ENCODE results near the gene GAS7. TPM values are rescaled to one million over a fixed set of nuclear protein-coding genes. Genes with fewer than 3 reads are reported as not detected.

Gene GAS7
- total RNA-seq, 1 donor from 2014 or later = 78.0 TPM

- intact Hi-C loops (cut with DNase I) = no loop called here
- Histone ChIP-seq H3K27me3 (no peaks in the 10 kb centered on the region), H3K4me3 (no peak overlapping the region), H3K9me3 (no peaks in the 10 kb centered on the region), H3K36me3 (no peaks in the 10 kb centered on the region), H3K4me1 (no peaks in the 10 kb centered on the region), H3K27ac (no peak overlapping the region)
- no peak for DNase-seq (ENCODE audit: low spot score in 2 of 2)
- no peak for TF ChIP-seq CTCF (IDR thresholded peaks at IDR 0.05)
Observed at GRCh38 chr17:10177913-10178505, 20.4 kb downstream of the GAS7 start.

- Histone ChIP-seq H3K27ac (no peak overlapping the region), H3K36me3 (no peaks in the 10 kb centered on the region), H3K4me3 (no peak overlapping the region), H3K27me3 (no peaks in the 10 kb centered on the region), H3K9me3 (no peaks in the 10 kb centered on the region), H3K4me1 (no peaks in the 10 kb centered on the region)
- TF ChIP-seq CTCF (IDR thresholded peaks at IDR 0.05) = no peak
- intact Hi-C loops (cut with DNase I) = no loop called here
- DNase-seq (ENCODE audit: low spot score in 2 of 2) = no peak
Observed at GRCh38 chr17:10177131-10177912, 21.1 kb downstream of the GAS7 start.

GRCh38 chr17:10173913-10174312 is 24.5 kb downstream of the GAS7 start:
- DNase-seq (ENCODE audit: low spot score in 2 of 2) = no peak
- intact Hi-C loops (cut with DNase I) = no loop called here

GRCh38 chr17:10172778-10173177 is 25.6 kb downstream of the GAS7 start:
- Histone ChIP-seq H3K27ac (no peak overlapping the region), H3K27me3 (no peaks in the 10 kb centered on the region), H3K4me1 (no peaks in the 10 kb centered on the region), H3K4me3 (no peak overlapping the region), H3K36me3 (no peaks in the 10 kb centered on the region), H3K9me3 (no peaks in the 10 kb centered on the region)
- TF ChIP-seq CTCF (IDR thresholded peaks at IDR 0.05) = no peak
- intact Hi-C loops (cut with DNase I) = no loop called here
- no peak for DNase-seq (ENCODE audit: low spot score in 2 of 2)

More at GRCh38 chr17:10173913-10174312, 24.5 kb downstream of the GAS7 start:
- H3K27ac ChIP-seq = no peak overlapping the region
- no peak for TF ChIP-seq CTCF (IDR thresholded peaks at IDR 0.05)
- H3K27me3 ChIP-seq = no peaks in the 10 kb centered on the region
- no peaks in the 10 kb centered on the region for H3K36me3 ChIP-seq
- no peaks in the 10 kb centered on the region for H3K9me3 ChIP-seq
- no peaks in the 10 kb centered on the region for H3K4me1 ChIP-seq
- H3K4me3 ChIP-seq = no peak overlapping the region

- Histone ChIP-seq H3K27ac (no peak overlapping the region), H3K27me3 (no peaks in the 10 kb centered on the region), H3K9me3 (no peaks in the 10 kb centered on the region), H3K4me1 (no peaks in the 10 kb centered on the region), H3K36me3 (no peaks in the 10 kb centered on the region), H3K4me3 (no peak overlapping the region)
- DNase-seq (ENCODE audit: low spot score in 2 of 2) = no peak
- no peak for TF ChIP-seq CTCF (IDR thresholded peaks at IDR 0.05)
- intact Hi-C loops (cut with DNase I) = no loop called here
Observed at GRCh38 chr17:10172241-10172741, 26.1 kb downstream of the GAS7 start.

All from ascending aorta (tissue), 2 donors.